ENCODE data around the gene FAM78A.

The FAM78A gene

DNA sequence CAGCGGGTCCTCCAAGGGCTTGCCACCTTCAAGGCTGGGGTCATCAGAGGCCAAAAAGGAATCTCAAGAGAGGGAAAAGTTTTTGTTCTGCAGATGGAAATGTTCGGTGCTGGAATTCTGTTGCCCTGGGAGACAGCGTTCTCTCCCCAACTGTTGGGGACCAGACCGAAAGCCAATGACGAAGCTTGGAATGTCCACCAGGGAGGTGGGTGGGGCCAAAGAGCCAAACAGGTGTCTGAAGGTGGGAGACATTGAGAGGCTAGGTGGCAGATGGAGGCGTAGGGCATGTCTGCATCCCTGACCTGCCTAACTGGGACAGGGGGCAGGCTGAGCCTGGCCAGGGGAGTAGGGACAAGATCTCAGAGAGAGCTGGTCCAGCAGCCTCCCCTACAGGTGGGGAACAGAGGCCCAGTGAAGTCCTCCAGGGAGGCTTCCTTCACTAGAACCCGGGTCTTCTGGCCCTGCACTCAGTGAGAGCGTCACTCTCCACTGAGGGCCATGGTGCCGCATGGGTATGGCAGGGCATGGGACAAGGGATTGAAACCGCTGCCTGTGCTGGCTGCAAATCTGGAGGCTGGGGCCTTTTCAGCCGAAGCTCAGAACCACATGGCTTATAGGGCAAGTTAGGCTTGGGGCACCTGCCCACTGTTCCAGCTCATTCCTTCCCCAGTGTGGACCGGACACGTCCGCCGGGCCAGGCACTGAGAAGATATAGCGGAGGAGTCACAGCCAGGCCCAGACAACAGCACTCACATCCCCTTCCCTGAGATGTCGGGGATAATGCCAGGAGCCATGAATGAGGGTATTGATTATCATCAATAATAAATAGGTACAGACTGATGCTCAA lies 5.0 kb upstream of the FAM78A start:
- Histone ChIP-seq H2AFZ (ENCODE audit: low read depth, low read length) (no peak overlapping the region), H3K4me3 (ENCODE audit: low read length) (no peak overlapping the region), H3K27me3 (ENCODE audit: low read depth, low read length) (peaks cover 3% of the 10 kb centered on the region; the same call in 1 of the 2 replicates), H3K4me1 (ENCODE audit: low read length) (peaks cover 10% of the 10 kb centered on the region; the same call in 1 of the 2 replicates), H3K4me2 (ENCODE audit: low read length) (no peak overlapping the region), H4K20me1 (ENCODE audit: insufficient read depth, low read length) (no peaks in the 10 kb centered on the region), H3K36me3 (replicated peaks; ENCODE audit: low read depth, low read length) (no peaks in the 10 kb centered on the region), H3K9ac (ENCODE audit: low read length) (no peak overlapping the region), H3K27ac (ENCODE audit: low read length) (no peak overlapping the region), H3K79me2 (ENCODE audit: low read length) (peaks cover 4% of the 10 kb centered on the region), H3K9me3 (ENCODE audit: insufficient read depth, low read length) (no peaks in the 10 kb centered on the region)
- no peak for TF ChIP-seq CTCF (IDR thresholded peaks at IDR 0.05; ENCODE audit: low read depth, low read length)

GRCh38 chr9:131280660-131281059 lies 4.3 kb upstream of the FAM78A start:
- Histone ChIP-seq H3K27me3 (ENCODE audit: low read depth, low read length) (peaks cover 3% of the 10 kb centered on the region; the same call in 1 of the 2 replicates), H3K9ac (ENCODE audit: low read length) (no peak overlapping the region), H3K36me3 (replicated peaks; ENCODE audit: low read depth, low read length) (no peaks in the 10 kb centered on the region), H3K9me3 (ENCODE audit: insufficient read depth, low read length) (no peaks in the 10 kb centered on the region), H3K4me1 (ENCODE audit: low read length) (peaks cover 10% of the 10 kb centered on the region; the same call in 1 of the 2 replicates), H3K27ac (ENCODE audit: low read length) (no peak overlapping the region), H2AFZ (ENCODE audit: low read depth, low read length) (no peak overlapping the region), H4K20me1 (ENCODE audit: insufficient read depth, low read length) (no peaks in the 10 kb centered on the region), H3K4me3 (ENCODE audit: low read length) (no peak overlapping the region), H3K79me2 (ENCODE audit: low read length) (peaks cover 10% of the 10 kb centered on the region), H3K4me2 (ENCODE audit: low read length) (no peak overlapping the region)
- TF ChIP-seq EZH2phosphoT487 (IDR thresholded peaks at IDR 0.05; ENCODE audit: low read depth) (no peak), CTCF (IDR thresholded peaks at IDR 0.05; ENCODE audit: low read depth, low read length) (no peak)

GRCh38 chr9:131279863-131280570 lies 3.7 kb upstream of the FAM78A start:
- Histone ChIP-seq H3K4me1 (ENCODE audit: low read length) (peaks cover 10% of the 10 kb centered on the region; the same call in 1 of the 2 replicates), H3K9me3 (ENCODE audit: insufficient read depth, low read length) (no peaks in the 10 kb centered on the region), H3K27me3 (ENCODE audit: low read depth, low read length) (peaks cover 3% of the 10 kb centered on the region; the same call in 1 of the 2 replicates), H3K27ac (ENCODE audit: low read length) (no peak overlapping the region), H3K4me3 (ENCODE audit: low read length) (no peak overlapping the region), H2AFZ (ENCODE audit: low read depth, low read length) (no peak overlapping the region), H3K4me2 (ENCODE audit: low read length) (no peak overlapping the region), H3K79me2 (ENCODE audit: low read length) (peaks cover 17% of the 10 kb centered on the region), H3K9ac (ENCODE audit: low read length) (no peak overlapping the region), H3K36me3 (replicated peaks; ENCODE audit: low read depth, low read length) (no peaks in the 10 kb centered on the region), H4K20me1 (ENCODE audit: insufficient read depth, low read length) (no peaks in the 10 kb centered on the region)
- TF ChIP-seq CTCF (IDR thresholded peaks at IDR 0.05; ENCODE audit: low read depth, low read length) (no peak), EZH2phosphoT487 (IDR thresholded peaks at IDR 0.05; ENCODE audit: low read depth) (no peak)

All from OCI-LY3 (cell line).